ENCODE data around the gene FAS.

The FAS gene

DNA sequence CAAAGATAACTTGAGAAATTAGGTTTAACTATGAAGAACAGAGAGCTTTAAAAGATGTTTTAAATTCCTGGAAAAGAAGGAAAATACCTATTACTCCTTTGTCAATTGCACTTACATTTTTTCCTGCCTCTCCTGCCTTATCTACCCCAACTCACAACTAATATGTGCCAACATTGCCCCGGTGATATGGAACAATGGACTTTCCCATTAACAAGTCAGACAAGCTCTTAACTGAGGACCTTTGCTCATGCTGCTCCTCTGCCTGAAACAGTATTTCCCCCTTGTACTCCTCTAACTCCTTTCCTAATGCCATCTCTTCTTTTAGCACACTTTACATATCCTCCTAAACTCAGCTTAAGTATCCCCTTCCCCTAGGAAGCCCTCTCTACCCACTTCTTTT is 33.2 kb upstream of the FAS start:
- H3K4me1 ChIP-seq (ENCODE audit: control insufficient read depth, insufficient read depth, low read length): no peaks in the 10 kb centered on the region; the same call in 1 of the 2 replicates
- H3K36me3 ChIP-seq (ENCODE audit: control insufficient read depth in 2 of 2, insufficient read depth in 1 of 2, low read length in 2 of 2): no peaks in the 10 kb centered on the region
- no peak for TF ChIP-seq ZNF548 (tag by site-specific recombination; IDR thresholded peaks at IDR 0.05)
- no peak for TF ChIP-seq ZNF404 (tag by site-specific recombination; IDR thresholded peaks at IDR 0.05)
- no peak for TF ChIP-seq KLF8 (tag by site-specific recombination; IDR thresholded peaks at IDR 0.05)
- TF ChIP-seq, protein P1, sequence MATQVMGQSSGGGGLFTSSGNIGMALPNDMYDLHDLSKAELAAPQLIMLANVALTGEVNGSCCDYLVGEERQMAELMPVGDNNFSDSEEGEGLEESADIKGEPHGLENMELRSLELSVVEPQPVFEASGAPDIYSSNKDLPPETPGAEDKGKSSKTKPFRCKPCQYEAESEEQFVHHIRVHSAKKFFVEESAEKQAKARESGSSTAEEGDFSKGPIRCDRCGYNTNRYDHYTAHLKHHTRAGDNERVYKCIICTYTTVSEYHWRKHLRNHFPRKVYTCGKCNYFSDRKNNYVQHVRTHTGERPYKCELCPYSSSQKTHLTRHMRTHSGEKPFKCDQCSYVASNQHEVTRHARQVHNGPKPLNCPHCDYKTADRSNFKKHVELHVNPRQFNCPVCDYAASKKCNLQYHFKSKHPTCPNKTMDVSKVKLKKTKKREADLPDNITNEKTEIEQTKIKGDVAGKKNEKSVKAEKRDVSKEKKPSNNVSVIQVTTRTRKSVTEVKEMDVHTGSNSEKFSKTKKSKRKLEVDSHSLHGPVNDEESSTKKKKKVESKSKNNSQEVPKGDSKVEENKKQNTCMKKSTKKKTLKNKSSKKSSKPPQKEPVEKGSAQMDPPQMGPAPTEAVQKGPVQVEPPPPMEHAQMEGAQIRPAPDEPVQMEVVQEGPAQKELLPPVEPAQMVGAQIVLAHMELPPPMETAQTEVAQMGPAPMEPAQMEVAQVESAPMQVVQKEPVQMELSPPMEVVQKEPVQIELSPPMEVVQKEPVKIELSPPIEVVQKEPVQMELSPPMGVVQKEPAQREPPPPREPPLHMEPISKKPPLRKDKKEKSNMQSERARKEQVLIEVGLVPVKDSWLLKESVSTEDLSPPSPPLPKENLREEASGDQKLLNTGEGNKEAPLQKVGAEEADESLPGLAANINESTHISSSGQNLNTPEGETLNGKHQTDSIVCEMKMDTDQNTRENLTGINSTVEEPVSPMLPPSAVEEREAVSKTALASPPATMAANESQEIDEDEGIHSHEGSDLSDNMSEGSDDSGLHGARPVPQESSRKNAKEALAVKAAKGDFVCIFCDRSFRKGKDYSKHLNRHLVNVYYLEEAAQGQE (tag by site-specific recombination; IDR thresholded peaks at IDR 0.05): no peak
- TF ChIP-seq ZBTB21 (tag by site-specific recombination; IDR thresholded peaks at IDR 0.05): no peak
- no peak for TF ChIP-seq ZNF2 (tag by site-specific recombination; IDR thresholded peaks at IDR 0.05)
- no peak for TF ChIP-seq ZNF112 (tag by site-specific recombination; IDR thresholded peaks at IDR 0.05)
- TF ChIP-seq ZNF555 (tag by site-specific recombination; conservative IDR thresholded peaks at IDR 0.05): no peak
- TF ChIP-seq BCL11B (tag by site-specific recombination; IDR thresholded peaks at IDR 0.05; ENCODE audit: low read depth): no peak
- TF ChIP-seq, protein P2, sequence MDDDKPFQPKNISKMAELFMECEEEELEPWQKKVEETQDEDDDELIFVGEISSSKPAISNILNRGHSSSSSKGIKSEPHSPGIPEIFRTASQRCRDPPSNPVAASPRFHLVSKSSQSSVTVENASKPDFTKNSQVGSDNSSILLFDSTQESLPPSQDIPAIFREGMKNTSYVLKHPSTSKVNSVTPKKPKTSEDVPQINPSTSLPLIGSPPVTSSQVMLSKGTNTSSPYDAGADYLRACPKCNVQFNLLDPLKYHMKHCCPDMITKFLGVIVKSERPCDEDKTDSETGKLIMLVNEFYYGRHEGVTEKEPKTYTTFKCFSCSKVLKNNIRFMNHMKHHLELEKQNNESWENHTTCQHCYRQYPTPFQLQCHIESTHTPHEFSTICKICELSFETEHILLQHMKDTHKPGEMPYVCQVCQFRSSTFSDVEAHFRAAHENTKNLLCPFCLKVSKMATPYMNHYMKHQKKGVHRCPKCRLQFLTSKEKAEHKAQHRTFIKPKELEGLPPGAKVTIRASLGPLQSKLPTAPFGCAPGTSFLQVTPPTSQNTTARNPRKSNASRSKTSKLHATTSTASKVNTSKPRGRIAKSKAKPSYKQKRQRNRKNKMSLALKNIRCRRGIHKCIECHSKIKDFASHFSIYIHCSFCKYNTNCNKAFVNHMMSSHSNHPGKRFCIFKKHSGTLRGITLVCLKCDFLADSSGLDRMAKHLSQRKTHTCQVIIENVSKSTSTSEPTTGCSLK (tag by site-specific recombination; IDR thresholded peaks at IDR 0.05): no peak
- no peak for TF ChIP-seq ZNF184 (tag by site-specific recombination; IDR thresholded peaks at IDR 0.05)
- no peak for TF ChIP-seq KLF10 (tag by site-specific recombination; IDR thresholded peaks at IDR 0.05)
- ChIA-PET POLR2A (no interaction called here), CTCF (interaction anchor here (0.6 to 0.7 kb wide), 2 partner anchors 24 to 44 kb away, joined by 3 read pairs; no protein-coding TSS in a partner anchor)
- H3K27ac ChIP-seq (ENCODE audit: extremely low read depth, low read depth, low read length): no peak overlapping the region
- H3K9me3 ChIP-seq (ENCODE audit: control insufficient read depth, insufficient read depth, low read depth, low read length): no peaks in the 10 kb centered on the region
- no peak overlapping the region for H3K4me3 ChIP-seq (ENCODE audit: low read depth, low read length)

DNA sequence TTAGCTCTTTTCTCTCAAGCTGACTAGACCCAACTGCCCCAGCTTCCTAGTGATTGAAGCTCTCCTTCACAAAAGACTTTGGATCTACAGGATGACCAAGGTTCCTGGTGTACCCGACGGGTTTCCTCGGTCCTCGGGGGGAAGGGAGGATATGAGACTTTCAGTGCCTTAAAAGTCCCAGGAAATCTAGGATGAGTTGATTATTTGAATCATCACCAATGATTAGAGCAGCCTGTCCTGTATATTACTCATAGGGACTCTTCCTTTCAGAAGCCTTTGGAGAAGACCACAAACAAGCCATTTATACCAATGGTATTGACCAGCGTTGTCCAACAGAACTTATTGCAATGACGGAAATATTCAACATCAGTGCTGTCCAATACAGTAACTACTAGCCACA is 31.9 kb upstream of the FAS start:
- no peaks in the 10 kb centered on the region for H3K9me3 ChIP-seq (ENCODE audit: control insufficient read depth, insufficient read depth, low read depth, low read length)
- no peak overlapping the region for H3K4me3 ChIP-seq (ENCODE audit: low read depth, low read length)
- CTCF ChIA-PET: interaction anchor here (0.6 to 0.7 kb wide), 2 partner anchors 62 to 666 kb away, joined by 3 read pairs; no protein-coding TSS in a partner anchor
- POLR2A ChIA-PET: no interaction called here
- no peaks in the 10 kb centered on the region for H3K36me3 ChIP-seq (ENCODE audit: control insufficient read depth in 2 of 2, insufficient read depth in 1 of 2, low read length in 2 of 2)
- H3K4me1 ChIP-seq (ENCODE audit: control insufficient read depth, insufficient read depth, low read length): no peaks in the 10 kb centered on the region
- no peak overlapping the region for H3K27ac ChIP-seq (ENCODE audit: extremely low read depth, low read depth, low read length)
- TF ChIP-seq ZBTB1 (tag by site-specific recombination; IDR thresholded peaks at IDR 0.05): no peak
- TF ChIP-seq ZNF37A (tag by site-specific recombination; IDR thresholded peaks at IDR 0.05): no peak
- TF ChIP-seq ZEB2 (tag by site-specific recombination; IDR thresholded peaks at IDR 0.05): no peak
- TF ChIP-seq ZNF133 (tag by site-specific recombination; IDR thresholded peaks at IDR 0.05): no peak
- TF ChIP-seq, protein P3, sequence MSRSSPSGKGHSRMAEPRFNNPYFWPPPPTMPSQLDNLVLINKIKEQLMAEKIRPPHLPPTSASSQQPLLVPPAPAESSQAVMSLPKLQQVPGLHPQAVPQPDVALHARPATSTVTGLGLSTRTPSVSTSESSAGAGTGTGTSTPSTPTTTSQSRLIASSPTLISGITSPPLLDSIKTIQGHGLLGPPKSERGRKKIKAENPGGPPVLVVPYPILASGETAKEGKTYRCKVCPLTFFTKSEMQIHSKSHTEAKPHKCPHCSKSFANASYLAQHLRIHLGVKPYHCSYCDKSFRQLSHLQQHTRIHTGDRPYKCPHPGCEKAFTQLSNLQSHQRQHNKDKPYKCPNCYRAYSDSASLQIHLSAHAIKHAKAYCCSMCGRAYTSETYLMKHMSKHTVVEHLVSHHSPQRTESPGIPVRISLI (tag by site-specific recombination; IDR thresholded peaks at IDR 0.05): no peak
- no peak for TF ChIP-seq ZNF324 (tag by site-specific recombination; IDR thresholded peaks at IDR 0.05)
- TF ChIP-seq, protein P4, sequence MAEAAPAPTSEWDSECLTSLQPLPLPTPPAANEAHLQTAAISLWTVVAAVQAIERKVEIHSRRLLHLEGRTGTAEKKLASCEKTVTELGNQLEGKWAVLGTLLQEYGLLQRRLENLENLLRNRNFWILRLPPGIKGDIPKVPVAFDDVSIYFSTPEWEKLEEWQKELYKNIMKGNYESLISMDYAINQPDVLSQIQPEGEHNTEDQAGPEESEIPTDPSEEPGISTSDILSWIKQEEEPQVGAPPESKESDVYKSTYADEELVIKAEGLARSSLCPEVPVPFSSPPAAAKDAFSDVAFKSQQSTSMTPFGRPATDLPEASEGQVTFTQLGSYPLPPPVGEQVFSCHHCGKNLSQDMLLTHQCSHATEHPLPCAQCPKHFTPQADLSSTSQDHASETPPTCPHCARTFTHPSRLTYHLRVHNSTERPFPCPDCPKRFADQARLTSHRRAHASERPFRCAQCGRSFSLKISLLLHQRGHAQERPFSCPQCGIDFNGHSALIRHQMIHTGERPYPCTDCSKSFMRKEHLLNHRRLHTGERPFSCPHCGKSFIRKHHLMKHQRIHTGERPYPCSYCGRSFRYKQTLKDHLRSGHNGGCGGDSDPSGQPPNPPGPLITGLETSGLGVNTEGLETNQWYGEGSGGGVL (tag by site-specific recombination; IDR thresholded peaks at IDR 0.05): no peak
- TF ChIP-seq GFI1B (tag by site-specific recombination; IDR thresholded peaks at IDR 0.05): no peak
- no peak for TF ChIP-seq GLI2 (tag by site-specific recombination; IDR thresholded peaks at IDR 0.05; ENCODE audit: borderline replicate concordance, low read depth)
- no peak for TF ChIP-seq ZNF626 (tag by site-specific recombination; IDR thresholded peaks at IDR 0.05)
- TF ChIP-seq, protein P5, sequence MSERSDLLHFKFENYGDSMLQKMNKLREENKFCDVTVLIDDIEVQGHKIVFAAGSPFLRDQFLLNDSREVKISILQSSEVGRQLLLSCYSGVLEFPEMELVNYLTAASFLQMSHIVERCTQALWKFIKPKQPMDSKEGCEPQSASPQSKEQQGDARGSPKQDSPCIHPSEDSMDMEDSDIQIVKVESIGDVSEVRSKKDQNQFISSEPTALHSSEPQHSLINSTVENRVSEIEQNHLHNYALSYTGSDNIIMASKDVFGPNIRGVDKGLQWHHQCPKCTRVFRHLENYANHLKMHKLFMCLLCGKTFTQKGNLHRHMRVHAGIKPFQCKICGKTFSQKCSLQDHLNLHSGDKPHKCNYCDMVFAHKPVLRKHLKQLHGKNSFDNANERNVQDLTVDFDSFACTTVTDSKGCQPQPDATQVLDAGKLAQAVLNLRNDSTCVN (tag by site-specific recombination; optimal IDR thresholded peaks at IDR 0.05): no peak
- no peak for TF ChIP-seq ZNF596 (tag by site-specific recombination; IDR thresholded peaks at IDR 0.05)
- no peak for TF ChIP-seq ZNF624 (tag by site-specific recombination; IDR thresholded peaks at IDR 0.05)
- TF ChIP-seq ZFP37 (tag by site-specific recombination; IDR thresholded peaks at IDR 0.05): no peak
